Left renal pelvis (tissue), 4 donors: ENCODE results near the gene ACYP2. TPM values are rescaled to one million over a fixed set of nuclear protein-coding genes. Genes with fewer than 3 reads are reported as not detected.

Experiments
- DNase-seq, 4 donors: peaks; one replicate each; pipeline ENCODE4 v3.0.0-alpha.2; 2013; ENCODE audit warnings: low read depth in 4 of 4, low spot score in 3 of 4
- polyA plus RNA-seq, 4 donors: library from polyadenylated mRNA; unstranded; fragments of 120-200 nt; gene quantifications; one replicate each; pipeline ENCODE4 v1.2.1, GENCODE V29; 2013; ENCODE audit not compliant: insufficient read length in 4 of 4

ACYP2 gene
- polyA plus RNA-seq, 4 donors = 13.0 to 26.2 (median 18.2) TPM

DNA sequence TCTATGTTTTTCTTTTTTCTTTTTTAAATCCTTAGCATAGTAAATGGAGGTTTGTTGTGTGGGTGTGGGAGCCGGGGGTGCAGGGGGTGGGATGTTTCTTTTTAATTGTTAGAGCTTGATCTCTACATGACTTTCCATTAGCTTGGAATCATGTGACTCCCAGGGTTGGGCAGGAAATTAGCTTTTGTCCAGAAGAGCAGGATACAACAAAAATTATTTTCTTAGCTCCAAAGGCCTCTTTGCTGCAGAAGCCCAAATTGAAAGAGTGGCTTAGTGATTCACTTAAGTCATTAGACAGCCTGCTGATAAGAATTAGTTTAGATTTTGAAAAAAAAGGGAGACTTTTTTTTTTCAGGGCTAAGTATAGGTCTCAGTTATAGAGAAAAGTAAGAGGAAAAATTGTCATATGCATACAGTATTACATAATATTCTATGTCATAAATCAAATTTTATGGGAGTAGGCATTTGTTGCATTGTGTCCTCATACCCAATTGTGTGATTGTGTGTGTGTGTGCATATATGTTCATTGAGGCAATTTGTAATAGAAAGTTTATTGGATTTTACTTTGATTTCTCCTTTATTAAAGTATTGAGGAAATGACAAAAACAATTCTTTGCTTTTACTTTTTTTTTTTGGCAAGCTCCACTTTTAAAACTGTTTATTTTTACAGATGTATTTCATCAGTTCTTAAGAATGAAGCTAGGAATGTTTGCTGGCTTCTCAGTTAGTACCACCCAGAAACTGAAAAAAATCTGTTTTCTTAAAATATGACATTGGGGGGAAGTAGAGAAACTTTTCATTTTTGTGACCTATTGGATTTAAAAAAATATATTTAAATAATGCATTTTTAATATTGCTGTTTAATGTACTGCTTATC, 93.2 kb downstream of the ACYP2 start:
- no peak for DNase-seq

DNA sequence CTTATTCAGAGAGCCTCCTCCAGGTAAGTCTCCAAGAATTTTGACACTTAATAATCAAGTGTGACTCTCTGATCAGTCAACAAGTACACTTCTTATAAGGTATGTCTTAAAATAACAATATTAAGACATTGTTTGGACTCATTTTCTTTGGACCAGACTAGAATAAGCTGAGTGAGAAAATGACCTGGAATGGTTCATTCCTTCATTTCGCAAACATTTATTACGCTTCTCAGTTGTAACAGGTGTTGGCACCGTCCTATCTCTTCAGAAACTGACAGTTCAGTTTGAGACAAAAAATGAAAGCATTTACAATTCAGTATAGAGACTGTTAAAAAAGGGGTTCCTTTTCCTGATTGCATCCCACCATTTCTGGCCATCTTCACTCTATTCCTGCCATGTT, 94.0 kb downstream of the ACYP2 start:
- DNase-seq = no peak

DNA sequence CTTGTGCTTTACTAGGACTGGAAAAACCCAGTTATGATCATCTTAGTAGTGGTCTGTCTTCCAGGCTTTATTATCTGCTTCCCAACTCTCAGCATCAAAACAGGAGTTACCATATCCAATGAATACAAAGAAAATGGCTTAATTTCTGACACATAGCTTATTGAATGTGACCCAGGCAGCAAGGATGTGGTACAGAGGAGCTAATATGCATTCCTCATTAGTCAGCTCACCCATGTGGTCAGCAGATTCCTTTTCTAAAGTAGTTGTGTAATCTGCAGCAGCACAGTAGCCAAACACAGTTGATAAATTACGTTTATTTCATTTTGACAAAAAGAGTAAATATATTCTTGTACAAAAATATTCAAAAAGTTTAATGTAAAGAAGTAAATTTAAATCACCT, 97.0 kb downstream of the ACYP2 start:
- no peak for DNase-seq

DNA sequence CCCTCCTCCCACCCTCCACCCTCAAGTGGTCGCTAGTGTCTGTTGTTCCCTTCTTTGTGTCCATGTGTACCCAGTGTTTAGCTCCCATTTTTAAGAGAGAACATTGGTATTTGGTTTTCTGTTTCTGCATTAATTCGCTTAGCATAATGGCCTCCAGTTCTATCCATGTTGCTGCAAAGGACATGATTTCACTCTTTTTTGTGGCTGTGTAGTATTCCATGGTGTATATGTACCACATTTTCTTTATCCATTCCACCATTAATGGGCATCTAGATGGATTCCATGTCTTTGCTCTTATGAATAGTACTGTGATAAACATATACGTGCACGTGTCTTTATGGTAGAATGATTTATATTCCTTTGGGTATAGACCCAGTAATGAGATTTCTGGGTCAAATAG, 97.7 kb downstream of the ACYP2 start:
- no peak for DNase-seq

GRCh38 chr2:54224997-54225396, 109.6 kb downstream of the ACYP2 start:
- DNase-seq = no peak

DNA sequence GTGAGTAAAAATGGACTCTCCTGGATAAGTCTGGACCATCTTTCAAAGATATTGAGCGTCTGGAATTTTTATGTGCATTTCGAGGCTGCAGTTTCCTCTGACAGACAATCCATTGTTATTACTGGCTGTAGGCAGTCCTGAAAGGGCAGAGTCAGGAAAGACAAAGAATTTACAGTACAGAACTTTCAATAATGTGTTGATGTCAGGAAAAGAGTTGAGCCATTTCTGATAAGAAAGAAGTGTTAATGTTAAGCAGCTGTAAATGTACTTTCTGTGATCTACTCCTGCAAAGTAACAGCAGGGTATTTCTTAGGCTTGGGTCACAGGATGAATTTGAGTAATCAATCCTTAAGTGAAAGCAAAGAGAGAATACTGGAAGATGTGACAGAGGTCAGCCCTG, 110.8 kb downstream of the ACYP2 start:
- DNase-seq = no peak

DNA sequence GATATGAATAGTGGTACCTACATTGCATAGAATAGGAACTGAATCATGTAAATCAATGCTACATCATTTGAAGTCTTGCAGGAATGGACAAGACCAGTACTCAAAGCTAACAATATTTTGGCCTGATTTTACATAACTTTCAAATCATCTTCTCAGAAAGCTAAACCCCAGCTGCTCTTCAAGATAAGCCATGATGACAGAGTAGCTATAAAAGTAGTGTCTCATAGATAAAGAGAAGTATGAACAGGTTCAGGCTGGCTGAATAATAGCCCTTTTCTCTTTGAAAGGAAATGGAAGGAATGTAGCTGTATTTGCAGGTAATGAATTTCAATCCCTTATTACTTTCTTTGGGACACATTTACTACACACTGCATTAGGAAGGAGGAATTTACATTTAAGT, 112.4 kb downstream of the ACYP2 start:
- no peak for DNase-seq

- no peak for DNase-seq
Observed at GRCh38 chr2:54228945-54229344, 113.5 kb downstream of the ACYP2 start.

DNA sequence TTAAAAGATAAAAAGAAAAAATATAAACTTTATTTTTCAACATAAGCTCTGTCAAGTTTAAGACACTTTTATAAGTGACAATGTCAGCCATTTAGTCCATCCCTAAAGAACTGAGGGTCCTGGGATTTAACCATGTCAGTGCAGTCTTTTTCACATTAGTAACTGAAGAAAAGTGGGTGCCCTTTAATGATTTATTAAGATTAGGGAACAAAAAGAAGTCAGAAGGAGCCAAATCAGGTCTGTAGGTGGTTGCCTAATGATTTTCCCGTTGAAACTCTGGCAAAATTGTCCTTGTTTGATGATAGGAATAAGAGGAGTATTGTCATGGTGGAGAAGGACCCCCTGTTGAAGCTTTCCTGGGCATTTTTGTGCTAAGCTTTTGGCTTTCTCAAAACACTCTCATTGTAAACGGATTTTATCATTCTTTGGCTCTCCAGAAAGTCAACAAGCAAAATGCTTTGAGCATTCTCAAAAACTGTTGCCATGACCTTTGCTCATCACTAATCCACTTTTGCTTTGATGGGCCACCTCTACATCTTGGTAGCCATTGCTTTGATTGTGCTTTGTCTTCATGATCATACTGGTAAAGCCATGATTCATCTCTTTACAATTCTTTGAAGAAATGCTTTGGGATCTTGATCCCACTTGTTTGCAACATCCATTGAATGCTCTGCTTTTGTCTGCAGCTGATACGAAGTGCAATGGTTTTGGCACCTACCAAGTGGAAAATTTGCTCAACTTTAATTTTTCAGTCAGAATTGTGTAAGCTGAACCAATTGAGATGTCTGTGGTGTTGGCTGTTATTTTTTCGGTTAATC, 118.6 kb downstream of the ACYP2 start:
- no peak for DNase-seq

- DNase-seq = no peak
Observed at GRCh38 chr2:54237428-54237827, 122.0 kb downstream of the ACYP2 start.

DNA sequence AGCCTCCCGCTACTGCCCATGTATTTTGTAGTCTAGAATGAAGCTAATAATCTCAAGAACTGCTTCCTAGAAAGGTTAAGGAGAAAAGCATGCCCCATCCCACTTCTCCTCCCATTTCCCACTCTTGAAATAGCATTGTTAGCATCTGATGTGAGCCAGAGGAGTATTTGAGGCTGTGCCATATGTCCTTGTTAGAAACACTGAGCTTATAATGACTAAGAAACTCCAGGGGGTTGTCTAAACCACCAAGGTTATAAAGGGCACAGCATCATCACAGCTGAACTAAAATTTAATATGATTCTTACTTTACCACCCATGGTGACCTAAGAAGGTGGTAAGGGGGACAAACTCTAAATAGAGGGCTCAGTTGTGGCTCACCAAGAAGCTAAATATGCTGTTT, 124.0 kb downstream of the ACYP2 start:
- DNase-seq = no peak

DNA sequence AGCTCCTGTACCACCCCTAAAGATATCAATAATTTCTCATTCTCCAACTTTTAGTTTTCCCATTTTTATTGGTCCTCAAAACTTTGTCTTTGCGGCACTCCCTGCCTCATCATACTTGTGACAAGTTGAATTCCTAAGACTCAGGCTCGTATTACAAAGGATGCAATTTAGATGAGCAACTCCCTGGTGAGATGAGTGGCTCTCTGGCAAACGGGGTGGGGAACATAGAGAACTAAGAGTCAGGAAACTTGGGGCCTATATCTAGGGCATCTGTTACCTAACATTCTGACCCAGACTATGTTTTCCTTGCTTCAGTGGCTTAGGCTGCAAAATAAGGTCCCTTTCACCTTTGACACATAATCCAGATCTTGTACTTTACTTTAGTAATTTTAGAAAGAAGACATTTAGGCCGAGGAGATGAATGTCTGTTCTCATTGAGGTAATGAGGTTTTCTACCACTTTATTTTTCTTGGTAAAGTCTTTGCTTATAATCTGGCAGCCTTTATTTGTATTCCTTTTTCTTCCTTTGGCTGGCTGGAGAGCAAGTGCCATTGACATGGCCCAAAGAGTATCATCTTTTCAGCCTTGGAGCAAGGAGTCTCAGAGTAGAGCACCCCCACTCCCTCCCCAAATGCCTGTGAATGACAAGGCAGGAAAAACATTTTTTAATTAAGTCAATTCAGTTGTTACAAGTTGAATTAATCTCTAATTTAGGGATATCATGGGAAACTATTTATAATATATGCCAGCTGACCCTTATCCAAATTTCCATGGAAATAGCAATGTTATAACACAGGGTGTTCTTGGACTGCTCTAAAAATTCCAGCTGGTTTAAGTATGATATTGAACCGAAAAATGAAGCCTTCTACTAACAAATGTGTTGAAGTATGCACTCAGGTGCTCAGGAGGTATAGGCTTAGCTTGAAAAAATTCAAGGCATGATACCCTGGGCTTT, 125.4 kb downstream of the ACYP2 start:
- DNase-seq = no peak

- no peak for DNase-seq
Observed at GRCh38 chr2:54247115-54247514, 131.7 kb downstream of the ACYP2 start.

DNA sequence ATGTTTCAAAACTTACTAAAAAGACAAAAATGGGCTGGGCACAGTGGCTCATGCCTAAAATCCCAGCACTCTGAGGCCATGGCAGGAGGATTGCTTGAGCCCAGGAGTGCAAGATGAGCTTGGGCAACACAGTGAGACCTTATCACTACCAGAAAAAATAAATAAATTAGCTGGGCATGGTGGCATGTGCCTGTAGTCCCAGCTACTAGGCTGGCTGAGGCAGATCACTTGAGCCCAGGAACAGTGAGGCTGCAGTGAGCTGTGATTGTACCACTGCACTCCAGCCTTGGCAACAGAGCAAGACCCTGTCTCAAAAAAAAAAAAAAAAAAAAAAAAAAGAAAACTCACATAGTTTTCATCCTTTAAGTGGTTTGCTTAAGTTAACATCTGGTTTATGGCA, 134.2 kb downstream of the ACYP2 start:
- no peak for DNase-seq

DNA sequence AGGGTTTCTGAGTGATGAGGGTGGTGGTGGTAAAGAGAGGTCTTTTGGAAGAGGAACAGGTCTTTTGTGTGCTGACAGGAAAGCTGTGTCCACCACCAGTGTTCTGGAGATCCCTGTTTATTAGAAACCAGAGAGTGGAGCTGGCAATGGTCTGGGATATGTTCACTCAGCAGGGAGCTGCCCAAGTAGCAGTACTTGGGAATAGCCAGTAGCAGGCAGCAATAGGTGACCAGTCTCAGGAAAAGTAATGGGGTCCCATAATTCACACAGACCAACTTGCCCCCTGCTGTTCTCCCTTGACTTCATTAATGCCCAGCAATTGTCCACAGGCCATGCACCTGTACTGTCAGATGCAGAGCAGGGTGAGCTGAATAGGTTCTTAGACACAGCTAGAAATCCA, 138.8 kb downstream of the ACYP2 start:
- no peak for DNase-seq

DNA sequence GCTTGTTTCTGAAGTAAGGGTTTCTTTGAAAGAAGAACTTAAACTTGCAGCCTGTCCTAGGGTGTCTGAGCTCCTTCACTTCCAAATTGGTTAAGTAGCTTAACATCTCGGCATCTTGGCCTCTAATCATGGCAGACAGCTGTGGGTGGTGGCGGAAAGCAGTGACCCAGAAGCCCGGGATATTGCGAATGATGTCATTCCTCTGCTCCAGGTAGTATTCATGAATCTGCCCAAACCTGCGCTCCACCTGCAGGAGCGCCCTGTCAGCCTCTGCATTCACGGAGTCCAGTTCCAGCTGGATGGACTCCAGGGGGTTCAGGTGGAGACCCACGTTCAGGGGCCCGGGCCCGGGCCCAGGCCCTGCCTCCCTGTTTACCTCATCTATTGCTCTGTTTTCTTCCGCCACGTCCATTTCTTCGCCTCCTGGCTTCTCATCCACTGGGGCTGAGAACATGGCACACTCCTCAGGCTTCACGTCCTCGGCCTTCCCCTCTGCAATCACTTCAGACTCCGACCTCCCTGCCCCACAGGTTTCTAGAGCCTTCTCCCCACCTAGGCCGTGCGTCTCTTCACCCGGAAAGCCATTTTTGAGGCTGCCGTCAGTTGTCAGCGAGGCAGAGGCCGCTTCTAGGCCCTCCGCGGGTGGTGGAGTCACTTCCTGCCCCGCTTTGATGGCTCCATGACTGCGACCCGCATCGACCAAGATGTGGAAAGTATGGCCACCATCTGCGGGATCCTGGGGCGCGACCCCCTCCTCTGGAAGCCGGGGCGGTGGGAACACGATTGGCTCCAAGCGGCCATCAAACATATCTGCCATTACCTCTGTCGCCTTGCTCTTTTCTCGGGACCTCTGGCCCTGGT, 140.0 kb downstream of the ACYP2 start:
- no peak for DNase-seq

- no peak for DNase-seq
Observed at GRCh38 chr2:54256091-54256694, 140.8 kb downstream of the ACYP2 start, which contains the start of gene TSPYL6. TSS of gene TSPYL6 (minus strand) at chr2:54256229. CDS start at chr2:54256151, 78 bp downstream.

DNA sequence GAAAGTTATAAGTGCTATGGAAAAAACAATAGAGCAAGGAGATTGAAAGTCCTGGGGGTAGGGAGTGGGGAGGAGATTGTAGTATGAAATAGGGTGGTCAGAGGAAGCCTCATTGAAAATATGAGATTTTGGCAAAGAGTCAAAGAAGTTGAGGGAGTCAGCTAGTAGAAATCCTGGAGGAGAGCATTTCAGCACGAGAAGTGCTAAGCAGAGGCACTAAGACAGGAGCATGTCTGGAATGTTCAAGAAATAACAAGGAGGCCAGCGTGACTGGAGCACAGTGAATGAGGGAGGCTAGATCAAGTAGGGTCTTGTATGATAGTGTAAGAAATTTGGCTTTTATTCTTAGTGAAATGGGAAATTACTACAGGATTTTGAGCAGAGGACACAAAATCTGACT, 142.8 kb downstream of the ACYP2 start:
- DNase-seq = no peak
